Measurements from ENCODE around the gene PARP12. TPM values are rescaled to one million over a fixed set of nuclear protein-coding genes. Genes with fewer than 3 reads are reported as not detected.

Gene PARP12
- total RNA-seq, 1 donor from 2014 or later = 2.9 TPM

DNA sequence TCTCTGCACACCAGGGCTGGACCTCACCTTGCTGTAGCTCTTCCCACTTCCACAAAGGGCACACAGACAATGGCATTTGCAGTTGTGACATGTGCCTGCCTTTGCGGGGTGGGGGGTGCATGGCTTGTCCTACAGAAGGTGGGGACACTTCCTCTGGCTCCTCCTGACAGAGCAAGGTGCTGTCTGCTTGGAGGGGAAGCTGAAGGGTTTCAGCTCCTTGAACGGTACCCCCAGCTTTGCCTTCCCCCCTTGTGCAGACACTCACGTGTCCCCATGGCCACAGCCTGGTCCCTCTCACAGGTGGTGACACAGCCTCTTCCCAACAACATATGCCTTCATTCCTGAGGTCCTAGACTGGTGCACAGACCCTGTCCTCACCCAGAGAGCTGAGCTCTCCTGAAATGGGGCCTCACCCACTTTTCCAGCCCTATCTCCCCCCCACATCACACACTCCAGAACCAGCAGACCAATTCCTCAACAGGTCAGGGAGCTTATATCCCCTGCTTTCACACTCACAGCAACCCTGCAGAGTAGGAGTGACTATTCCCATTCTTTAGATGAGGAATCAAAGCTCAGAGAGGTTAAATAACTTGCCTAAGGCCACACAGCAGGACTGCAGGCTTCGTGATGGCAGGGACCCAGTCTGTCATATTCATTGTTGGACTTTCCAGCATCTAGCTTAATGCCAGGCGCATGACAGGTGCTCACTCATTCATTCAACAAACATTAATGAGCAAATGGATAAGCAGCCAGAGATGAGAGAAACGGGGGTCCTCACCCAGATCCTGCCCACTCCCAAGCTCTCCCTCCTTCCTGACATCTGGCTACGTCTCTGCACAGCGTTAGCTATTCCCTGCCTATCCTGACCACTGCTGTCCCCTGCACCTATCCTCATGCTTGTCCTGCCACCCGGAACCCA is 44.4 kb downstream of the PARP12 start:
- no peak for FAIRE-seq
- no peak for DNase-seq (ENCODE audit: low spot score in 2 of 2)

DNA sequence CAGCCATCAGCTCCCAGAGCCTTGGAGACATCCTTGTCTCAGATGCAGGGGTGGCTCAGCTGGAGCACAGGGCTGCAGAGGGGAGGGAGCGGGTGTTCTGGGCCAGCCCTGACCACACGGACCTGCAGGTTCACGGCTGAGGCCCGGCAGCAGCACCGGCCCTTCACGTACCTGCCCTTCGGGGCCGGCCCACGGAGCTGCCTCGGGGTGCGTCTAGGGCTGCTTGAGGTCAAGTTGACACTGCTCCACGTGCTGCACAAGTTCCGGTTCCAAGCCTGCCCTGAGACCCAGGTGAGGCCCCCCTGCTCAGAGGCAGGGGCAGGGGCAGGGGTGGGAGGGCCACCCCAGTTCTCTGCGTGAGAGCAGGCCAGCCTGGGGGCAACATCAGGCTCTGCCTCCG is 45.2 kb downstream of the PARP12 start:
- FAIRE-seq (no peak), DNase-seq (ENCODE audit: low spot score in 2 of 2) (no peak)

DNA sequence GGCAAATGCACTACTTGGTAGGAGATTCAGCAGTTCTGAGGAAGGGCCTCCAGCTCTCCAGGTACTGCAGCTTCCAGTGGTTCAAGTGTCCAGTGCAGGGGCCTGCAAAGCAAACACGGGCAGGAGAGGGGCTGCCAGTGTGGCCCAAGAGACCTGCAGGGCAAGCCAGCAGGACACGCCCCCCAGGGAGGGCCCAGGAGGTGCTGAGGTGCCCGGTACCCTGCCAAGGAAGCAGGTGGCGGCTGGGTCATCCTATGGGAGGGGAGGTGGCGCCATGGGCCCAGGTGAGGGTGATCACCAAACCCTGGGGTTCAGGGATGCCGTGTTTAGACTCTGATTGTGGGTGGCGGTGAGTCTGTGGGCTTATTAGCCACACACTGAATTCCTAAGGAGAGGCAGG is 45.7 kb downstream of the PARP12 start:
- no peak for FAIRE-seq
- DNase-seq (ENCODE audit: low spot score in 2 of 2) = no peak

DNA sequence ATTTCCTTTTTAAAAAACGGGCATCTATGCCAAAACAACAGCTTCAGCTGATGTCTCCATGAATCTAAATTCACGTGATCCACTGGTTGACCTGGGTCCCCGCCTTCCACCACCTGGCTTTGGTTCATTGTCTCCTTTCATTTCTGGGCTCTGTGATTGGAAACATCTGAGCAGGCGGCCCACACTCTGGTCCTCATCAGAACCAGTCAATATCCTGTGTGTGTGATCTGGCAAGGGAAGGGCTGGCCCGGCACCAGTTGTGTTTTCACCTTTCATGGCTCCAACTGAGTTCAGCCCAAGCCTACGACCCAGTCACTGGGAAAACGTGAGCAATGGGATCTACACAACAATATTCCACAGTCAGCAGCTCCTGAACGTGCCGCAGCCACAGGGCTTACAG is 46.2 kb downstream of the PARP12 start:
- DNase-seq (ENCODE audit: low spot score in 2 of 2) (no peak), FAIRE-seq (no peak)

DNA sequence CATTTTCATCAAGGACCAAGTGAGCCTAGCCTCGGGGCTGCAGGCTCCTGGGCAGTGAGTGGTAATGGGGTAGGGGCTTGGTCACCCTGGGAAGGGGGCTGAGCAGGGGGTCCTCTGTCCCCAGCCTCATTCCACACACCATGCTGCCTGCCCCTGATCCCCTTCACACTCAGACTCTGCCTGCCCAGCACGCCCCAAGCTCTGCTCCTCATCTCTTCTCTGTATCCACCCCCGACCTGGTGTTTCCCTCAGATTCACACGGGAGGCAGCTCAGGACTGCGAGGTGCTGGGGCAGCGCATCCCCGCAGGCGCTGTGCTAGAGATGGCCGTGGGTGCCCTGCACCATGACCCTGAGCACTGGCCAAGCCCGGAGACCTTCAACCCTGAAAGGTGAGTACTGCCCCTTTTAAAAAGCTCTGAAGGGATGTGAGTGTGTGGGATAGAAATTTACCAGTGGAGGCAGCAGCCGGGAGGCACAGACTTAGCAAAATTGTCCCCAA is 47.2 kb downstream of the PARP12 start:
- DNase-seq (ENCODE audit: low spot score in 2 of 2) (no peak), FAIRE-seq (no peak)

DNA sequence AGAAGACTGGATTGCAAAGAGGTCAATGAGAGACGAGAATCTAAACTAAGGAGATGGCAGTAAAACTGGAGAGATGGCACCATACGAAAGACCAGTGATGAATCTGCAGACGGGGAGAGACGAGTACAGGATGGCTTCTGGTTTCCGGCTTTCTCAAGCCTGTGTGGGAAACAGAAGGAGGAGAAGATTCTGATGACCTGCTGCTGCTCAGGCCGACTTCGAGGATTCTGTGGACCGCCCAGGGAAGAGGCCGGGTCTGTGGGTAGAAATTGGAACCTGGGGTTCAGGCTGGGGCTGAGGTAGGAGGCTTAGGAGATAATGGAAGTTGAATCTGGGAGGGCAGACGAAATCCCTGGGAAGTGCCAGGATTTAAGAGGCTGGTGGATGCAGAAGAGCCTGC is 48.6 kb downstream of the PARP12 start:
- DNase-seq (ENCODE audit: low spot score in 2 of 2) = no peak
- no peak for FAIRE-seq

DNA sequence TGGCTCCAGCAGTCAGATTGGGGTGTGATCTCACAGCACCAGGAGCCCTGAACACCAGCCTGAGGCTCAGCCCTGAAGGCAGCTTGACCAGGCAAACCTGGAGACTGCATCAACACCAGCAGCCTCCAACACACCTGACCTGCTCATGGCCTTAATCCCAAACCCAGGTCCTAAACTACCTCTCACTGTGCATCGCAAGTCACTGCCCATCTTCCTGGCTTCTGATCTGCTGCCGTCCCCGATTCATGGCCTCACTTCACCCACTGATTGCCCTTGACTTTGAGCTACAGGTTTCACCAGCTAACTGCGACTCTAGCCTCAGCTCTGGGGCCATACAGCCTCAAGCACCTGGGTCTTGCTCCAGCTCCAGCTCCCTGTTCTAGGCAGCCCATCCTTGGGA is 49.1 kb downstream of the PARP12 start:
- FAIRE-seq (no peak), DNase-seq (ENCODE audit: low spot score in 2 of 2) (no peak)

DNA sequence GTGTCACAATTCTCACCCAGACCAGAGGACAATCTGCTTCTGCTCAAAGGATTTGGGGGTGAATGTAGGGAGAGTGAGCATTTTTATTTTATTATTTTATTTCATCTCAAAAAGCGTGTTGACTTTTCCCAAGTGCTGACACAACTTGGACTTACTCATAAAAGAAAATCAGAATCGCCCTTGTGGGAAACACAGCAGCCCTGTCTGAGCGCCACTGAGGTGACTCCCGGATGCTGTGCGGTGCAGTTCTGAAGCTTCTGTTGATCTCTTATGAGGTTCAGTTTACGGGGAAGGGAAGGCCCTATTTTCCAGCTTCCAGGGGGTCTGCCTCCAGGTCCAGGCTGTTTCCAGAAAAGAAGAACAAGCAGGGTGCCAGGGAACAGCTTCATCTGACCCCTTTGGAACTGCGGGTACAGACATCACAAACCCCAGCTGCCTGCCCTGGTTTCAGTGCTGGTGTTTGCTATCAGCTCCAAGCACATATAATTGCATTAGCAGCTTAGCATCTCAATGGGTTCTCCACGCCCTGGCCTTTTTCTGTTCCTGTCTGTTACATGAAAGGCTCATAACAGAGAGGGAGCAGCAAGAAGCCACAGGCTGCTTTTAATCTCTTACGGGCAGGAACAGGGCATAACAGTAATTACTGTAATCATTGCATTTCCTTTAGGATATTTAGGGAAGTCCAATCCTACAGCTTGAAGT is 52.4 kb downstream of the PARP12 start:
- DNase-seq (ENCODE audit: low spot score in 2 of 2) (no peak), FAIRE-seq (no peak)

DNA sequence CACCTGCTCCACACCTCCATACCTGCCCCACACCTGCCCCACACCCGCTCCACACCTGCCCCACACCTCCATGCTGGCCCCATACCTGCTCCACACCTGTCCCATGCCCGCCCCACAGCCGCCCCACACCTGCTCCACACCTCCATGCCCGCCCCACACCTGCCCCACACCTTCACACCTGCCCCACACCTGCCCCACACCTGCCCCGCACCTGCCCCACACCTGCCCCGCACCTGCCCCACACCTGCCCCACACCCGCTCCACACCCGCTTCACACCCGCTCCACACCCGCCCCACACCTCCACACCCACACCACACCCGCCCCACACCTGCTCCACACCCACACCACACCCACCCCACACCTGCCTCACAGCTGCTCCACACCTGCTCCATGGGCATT is 53.0 kb downstream of the PARP12 start:
- DNase-seq (ENCODE audit: low spot score in 2 of 2) = no peak
- no peak for FAIRE-seq

DNA sequence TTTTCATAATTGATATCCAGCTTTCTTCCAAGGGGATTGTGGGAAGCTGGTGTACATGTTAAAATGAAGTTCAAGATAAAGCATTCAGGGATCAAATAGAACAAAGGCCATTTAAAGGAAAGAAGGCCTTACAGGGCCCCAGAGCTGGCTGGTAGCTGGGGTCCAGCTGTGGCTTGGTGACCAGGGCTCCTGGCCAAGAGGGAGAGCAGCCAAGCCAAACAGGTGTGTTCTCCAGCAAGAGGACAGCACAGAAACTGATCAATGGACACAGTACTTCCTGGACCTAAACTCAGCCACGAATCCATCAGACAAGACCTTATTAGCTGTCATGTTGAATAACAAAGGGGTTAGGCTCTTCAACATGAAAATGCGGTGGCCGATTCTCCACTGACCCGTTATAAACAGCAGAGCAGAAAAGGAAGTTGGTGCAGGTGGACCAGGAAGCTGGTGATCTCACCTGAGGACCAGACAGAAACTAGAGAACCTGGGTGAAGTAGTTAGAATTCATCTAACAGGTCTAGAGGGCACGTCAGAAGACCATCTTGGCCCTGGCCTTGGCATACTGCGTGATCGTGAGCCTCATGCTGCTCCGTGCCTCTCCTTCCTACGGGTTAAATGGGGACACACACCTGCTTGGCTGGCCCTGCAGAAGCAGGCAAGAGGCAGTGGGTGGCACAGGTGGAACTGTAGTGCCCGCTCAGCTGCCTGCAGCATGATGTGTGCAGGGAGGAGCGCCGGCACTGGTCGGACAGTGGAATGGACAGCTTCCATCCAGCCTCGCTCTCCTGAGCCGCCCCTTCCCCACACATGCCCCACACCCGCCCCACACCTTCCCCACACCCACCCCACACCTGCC is 53.8 kb downstream of the PARP12 start:
- FAIRE-seq (no peak), DNase-seq (ENCODE audit: low spot score in 2 of 2) (no peak)

DNA sequence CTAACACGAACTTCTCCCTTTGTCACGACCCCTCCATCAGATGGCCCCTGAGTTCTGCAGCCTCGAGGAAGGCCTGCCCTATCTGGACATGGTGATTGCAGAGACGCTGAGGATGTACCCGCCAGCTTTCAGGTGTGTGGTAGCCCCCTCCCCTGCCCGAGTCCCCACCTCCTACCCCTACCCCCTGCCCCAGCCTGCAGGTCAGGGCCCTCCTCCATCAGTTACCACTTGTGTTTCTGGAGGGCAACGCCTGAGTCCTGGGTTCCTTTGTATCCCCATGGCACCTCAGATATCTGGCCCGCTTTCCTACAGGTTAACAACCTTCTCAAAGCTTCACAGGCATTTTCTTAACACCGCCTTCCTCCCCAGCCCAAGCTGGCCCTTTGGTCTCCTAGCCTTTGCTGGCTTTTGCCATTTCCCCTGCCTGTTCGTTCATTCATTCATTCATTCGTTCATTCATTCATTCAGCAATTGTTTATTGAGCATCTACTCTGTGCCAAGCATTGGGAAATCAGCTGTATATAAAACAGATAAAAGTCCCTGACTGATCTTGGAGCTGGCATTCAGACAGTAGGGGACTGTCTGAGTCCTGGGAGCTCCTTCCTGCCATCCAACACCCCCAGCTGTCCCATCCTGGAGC is 55.6 kb downstream of the PARP12 start:
- DNase-seq (ENCODE audit: low spot score in 2 of 2) (no peak), FAIRE-seq (no peak)

DNA sequence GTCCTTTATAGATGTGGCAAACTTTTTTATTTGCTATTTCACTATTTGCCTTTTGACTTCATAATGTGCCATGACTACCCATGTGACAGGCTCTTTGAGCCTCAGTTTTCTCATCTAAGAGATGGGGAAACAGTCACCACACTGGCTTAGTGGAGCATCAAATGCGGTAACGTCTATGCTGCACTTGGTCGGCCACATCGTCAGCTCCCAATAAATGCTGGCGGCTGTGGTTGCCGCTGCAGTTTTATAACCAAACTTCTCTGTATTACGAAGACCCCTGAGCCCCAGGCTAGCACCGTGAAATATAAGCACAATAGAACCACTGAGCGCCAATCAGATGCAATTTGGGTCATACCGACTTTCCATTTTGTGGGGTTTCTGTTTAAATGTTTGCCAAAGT is 56.2 kb downstream of the PARP12 start:
- DNase-seq (ENCODE audit: low spot score in 2 of 2) (no peak), FAIRE-seq (no peak)

DNA sequence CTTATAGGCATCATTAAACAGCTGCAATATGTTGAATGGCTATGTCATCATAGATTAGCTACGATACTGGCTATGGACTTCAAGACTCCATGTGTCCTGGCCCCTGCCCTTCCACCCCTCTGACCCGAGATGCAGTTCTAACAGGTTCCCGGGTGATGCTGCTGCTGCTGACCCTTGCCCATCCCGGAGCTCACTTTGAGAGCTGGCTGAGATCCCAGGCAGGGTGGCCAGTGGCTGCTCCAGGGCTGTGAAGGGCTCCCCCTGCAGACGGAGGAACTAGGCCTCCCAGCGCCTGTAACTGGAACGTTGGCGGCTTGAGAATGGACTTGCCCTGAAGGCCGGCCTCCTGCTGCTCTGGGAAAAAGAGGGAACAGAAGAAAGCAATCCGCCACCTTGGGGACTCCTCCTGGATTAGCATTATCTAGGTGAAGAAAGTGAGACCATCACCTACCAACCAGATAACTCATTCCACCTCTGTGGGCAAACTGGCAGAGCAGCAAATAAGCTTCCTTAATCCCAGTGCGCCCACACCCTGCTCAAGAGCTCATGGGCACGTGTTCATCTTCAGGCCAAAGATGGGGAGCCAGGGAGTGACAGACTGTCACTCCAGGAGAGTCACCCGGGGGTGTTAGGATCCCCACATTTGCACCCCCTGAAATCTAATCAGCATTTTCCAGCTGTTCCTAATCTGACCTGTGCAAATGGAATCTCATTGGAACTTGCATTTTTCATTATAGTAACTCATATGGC is 56.8 kb downstream of the PARP12 start:
- DNase-seq (ENCODE audit: low spot score in 2 of 2) (no peak), FAIRE-seq (no peak)

DNA sequence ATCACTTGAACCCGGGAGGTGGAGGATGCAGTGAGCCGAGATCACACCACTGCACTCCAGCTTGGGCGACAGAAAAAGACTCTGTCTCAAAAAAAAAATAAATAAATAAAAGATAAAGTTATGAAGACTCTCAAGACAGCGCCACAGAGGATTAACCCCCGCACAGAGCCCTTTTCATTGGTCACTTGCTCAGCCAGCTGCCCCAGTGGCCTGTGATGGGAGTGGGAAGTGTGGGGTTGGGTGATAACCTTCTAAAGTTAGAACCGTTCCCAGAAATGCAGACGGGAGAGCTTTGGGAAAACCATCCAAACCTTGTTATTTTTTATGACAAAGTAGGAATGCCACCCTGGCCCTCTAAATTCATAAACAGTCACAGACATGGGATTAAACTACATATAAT is 57.4 kb downstream of the PARP12 start:
- no peak for FAIRE-seq
- no peak for DNase-seq (ENCODE audit: low spot score in 2 of 2)

DNA sequence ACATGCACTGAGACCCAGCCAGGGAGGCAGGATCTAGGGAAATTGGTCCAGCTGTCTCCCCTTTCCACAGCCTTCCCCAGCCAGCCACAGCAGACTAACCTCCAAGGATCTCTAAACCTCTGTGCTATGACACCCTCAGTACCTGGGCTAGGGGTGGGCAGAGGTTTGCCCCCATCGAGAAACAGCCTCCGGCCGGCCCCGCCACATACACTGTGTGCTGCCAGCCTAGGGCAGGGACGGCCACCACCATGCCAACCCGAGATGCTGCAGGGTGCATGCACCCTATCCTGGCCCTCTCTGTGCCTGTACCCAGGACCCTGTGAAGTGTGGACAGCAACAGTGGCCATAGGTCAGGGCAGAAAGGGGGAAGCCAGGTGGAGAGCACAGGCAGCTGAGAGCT is 58.1 kb downstream of the PARP12 start:
- FAIRE-seq = no peak
- no peak for DNase-seq (ENCODE audit: low spot score in 2 of 2)

DNA sequence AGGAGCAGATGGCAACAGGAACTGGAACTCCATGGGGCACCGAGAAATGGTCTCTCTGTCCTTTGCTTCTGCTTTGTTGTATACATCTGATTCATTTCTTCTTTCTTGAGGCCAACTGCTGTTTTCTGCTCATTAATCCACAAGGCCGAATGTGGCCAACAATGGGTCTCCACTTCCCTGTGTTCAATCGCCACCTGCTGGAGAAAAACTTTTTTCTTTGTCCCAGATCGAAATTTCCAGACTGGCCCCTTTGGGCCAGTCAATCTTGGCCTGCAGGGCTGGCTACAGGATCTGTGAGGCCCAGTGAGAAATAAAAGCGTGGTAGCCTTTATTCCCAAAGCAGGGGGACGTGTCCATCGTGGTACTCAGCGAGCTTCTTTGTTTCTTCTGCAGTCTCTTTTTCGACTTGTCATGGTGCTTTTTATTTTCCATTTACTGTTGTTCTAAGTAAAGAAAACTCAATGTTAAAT is 58.8 kb downstream of the PARP12 start:
- FAIRE-seq (no peak), DNase-seq (ENCODE audit: low spot score in 2 of 2) (peak in 1 of 2 donors; percentile 36)

DNA sequence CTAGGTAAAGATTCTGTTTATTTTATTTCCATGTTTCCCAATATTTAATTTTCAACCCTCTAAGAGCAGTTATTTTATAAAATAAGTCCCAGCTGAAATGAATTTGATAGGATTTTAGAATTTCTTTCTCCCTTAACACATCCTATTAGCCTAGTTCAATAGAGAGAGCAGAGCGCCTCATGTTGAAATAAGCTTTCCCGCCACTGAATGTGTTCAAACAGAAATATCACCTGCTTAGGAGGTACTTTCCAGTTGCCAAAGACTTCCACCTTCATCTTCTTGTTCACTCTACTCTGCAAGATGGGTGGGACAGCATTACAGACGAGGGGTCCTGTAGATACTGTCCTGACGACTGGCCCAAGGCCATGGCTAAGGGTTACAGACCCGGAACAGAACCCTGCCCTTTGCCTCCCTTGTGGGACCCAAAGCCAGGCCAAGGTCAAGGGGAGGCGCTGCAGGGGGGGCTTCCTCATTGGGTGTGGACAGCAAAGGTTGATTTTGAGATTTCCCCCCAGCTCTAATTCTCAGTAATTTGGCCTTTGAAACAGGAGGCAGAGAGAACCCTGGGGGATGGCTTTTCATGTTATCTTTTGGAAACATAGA is 62.0 kb downstream of the PARP12 start:
- DNase-seq (ENCODE audit: low spot score in 2 of 2) (no peak), FAIRE-seq (no peak)

DNA sequence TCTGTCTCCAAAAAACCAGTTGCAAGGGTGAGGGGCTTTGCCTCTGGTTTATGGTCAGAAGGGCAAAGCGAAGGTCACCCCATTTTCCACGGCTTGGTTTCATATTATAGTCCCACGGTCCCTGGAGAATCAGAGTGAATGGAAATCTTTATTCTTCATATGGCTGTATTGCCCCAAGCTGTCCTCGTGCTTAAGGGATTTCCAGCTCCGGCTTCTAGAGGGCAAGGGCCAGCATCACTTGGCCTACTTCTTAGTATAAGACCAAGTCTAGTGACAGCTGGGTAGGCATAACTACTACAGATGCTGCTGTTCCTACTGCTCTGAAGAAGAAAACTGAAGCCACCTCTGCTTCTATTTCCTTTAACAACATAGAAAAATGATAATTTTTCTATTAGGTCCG is 63.2 kb downstream of the PARP12 start:
- DNase-seq (ENCODE audit: low spot score in 2 of 2) (no peak), FAIRE-seq (no peak)

DNA sequence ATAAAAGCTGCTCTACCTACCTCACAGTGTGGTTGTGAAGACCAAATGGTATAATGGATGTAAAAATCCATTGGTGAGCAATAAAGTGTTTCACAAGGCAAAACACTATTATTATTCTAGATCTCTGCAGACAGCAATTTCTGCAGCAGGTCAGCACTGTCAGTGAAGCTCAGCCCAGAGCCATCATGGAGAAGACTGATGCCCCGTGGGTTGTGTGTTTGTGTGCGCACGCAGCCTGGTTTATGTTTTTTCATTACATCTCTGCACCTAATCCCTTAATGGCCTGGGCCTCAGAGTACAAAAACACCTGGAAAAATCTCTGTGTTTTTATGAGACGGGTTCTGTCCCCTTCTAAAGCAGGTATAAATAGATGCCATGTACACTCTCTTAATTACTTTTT is 64.2 kb downstream of the PARP12 start:
- DNase-seq (ENCODE audit: low spot score in 2 of 2) (no peak), FAIRE-seq (no peak)

Data from frontal cortex (tissue), 4 donors.